ENCODE measurements around the gene IL11. TPM values are rescaled to one million over a fixed set of nuclear protein-coding genes. Genes with fewer than 3 reads are reported as not detected.

Gene IL11
- total RNA-seq, 1 experiment from 2014 or later, result 3.9 TPM

GRCh38 chr19:55353356-55353802 is 16.9 kb downstream of the IL11 start:
- no peak overlapping the region for H3K9ac ChIP-seq (ENCODE audit: extremely low read depth, insufficient read length, low read length)
- H3K4me3 Mint-ChIP-seq, result peak overlapping the region; percentile 60 to 85

More at GRCh38 chr19:55353356-55353802, 16.9 kb downstream of the IL11 start:
- H4K8ac ChIP-seq (replicated peaks; ENCODE audit: insufficient read length, low read depth, low read length), result no peak overlapping the region
- H2AFZ ChIP-seq (ENCODE audit: low read length), result no peak overlapping the region
- no peaks in the 10 kb centered on the region for H3K9me3 ChIP-seq (ENCODE audit: control insufficient read depth, low read depth, low read length)
- no peak overlapping the region for H3K27ac ChIP-seq (ENCODE audit: insufficient read length, low read depth, low read length)
- Mint-ChIP-seq H3K4me1 (peaks cover 54 to 58% of the 10 kb centered on the region in 2 experiments), H3K27ac (no peak overlapping the region), H3K9me3 (no peaks in the 10 kb centered on the region; a peak in 1 of 5 replicates), H3K27me3 (ENCODE audit: low read depth) (peaks cover 75% of the 10 kb centered on the region), H3K36me3 (ENCODE audit: insufficient read depth in 1 of 3, low read depth in 3 of 3) (peaks cover 2 to 31% (median 6%) of the 10 kb centered on the region in 3 experiments; a peak in 5 of 7 replicates)
- H3K79me1 ChIP-seq (ENCODE audit: insufficient read depth, low read depth, low read length, poor library complexity, severe bottlenecking), result no peaks in the 10 kb centered on the region
- no peak overlapping the region for H2BK120ac ChIP-seq (ENCODE audit: low read depth, low read length, poor library complexity, severe bottlenecking)
- TF ChIP-seq CTCF (conservative IDR thresholded peaks at IDR 0.05), result no peak
- peaks cover 2% of the 10 kb centered on the region; the same call in 1 of the 2 replicates for H3K4me1 ChIP-seq (ENCODE audit: insufficient read depth, low read length)
- no peak for DNase-seq
- no peaks in the 10 kb centered on the region for H3K79me2 ChIP-seq (ENCODE audit: insufficient read depth, low read length)
- H3K23me2 ChIP-seq (ENCODE audit: insufficient read length, low read depth, low read length, poor library complexity, severe bottlenecking), result peaks cover 9% of the 10 kb centered on the region
- H2BK5ac ChIP-seq (ENCODE audit: insufficient read length, low read length), result no peak overlapping the region
- no CpG with 5 or more reads among the region's 24 CpGs for WGBS (ENCODE audit: extremely low coverage, insufficient read length, low lambda C conversion rate)
- no peak overlapping the region for H2BK12ac ChIP-seq (ENCODE audit: insufficient read length, low read depth, low read length)
- no peak overlapping the region for H3K56ac ChIP-seq (ENCODE audit: insufficient read length, low read depth, low read length)
- H2BK15ac ChIP-seq (ENCODE audit: low read depth, low read length), result no peak overlapping the region
- no peak overlapping the region; the same call in 1 of the 2 replicates for H3K14ac ChIP-seq (ENCODE audit: insufficient read depth, low read length)
- peak overlapping the region; percentile 65 for H3K4me2 ChIP-seq (ENCODE audit: insufficient read depth, insufficient read length, low read length)
- no peak overlapping the region for H3K23ac ChIP-seq (ENCODE audit: insufficient read length, low read depth, low read length)
- no peak overlapping the region for H3K18ac ChIP-seq (ENCODE audit: insufficient read length, low read depth, low read length)
- H2AK5ac ChIP-seq (ENCODE audit: insufficient read length, low read length), result no peak overlapping the region
- H3K4ac ChIP-seq (ENCODE audit: low read depth, low read length), result no peak overlapping the region
- no peak overlapping the region for H4K5ac ChIP-seq (ENCODE audit: insufficient read length, low read depth, low read length)
- peaks cover 17% of the 10 kb centered on the region; the same call in 1 of the 2 replicates for H3K27me3 ChIP-seq (ENCODE audit: insufficient read depth, low read length)
- H4K91ac ChIP-seq (ENCODE audit: insufficient read length, low read depth, low read length), result no peak overlapping the region
- H2BK20ac ChIP-seq (ENCODE audit: low read depth, low read length, poor library complexity, severe bottlenecking), result no peak overlapping the region
- no peak overlapping the region for H3T11ph ChIP-seq (ENCODE audit: low read length)
- H4K20me1 ChIP-seq (ENCODE audit: control insufficient read depth, insufficient read depth, insufficient read length), result no peaks in the 10 kb centered on the region

Data from H9 (cell line).